ENCODE measurements around the gene CTDSPL.

DNA sequence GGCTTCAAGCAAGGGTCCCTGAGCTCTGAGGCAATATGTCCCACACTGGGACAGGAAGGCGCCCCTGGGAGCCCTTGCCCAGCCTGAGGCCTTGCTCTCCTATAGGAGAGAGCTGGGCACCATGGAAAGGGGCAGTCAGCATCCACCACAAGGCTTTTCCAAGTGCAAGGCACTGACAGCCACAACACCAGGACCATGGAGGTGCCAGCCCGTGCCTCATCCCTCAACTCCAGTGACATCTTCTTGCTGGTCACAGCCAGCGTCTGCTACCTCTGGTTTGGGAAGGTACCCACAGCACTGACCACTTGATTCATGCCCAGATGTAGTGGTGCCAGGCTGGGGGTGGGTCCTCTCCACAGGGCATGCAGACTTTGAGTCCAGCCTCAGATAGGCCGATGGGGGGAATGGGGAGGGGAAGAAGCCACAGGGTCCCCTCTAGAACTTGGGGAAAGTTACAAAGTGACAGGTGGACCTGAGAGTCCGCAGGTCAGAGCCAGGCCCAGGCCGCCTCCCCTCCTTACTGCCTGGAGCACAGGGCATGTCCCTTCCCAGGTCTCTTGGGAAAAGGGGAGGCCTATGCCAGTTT lies 140.7 kb downstream of the CTDSPL start:
- TF ChIP-seq EP300 (IDR thresholded peaks at IDR 0.05; ENCODE audit: low read depth in 2 of 2, low read length in 2 of 2) (no peak), EP300 (CRISPR knock-in tag; IDR thresholded peaks at IDR 0.05; ENCODE audit: borderline replicate concordance) (no peak), RFXAP (CRISPR knock-in tag; IDR thresholded peaks at IDR 0.05; ENCODE audit: borderline replicate concordance) (no peak), KLF15 (CRISPR knock-in tag; IDR thresholded peaks at IDR 0.05; ENCODE audit: borderline replicate concordance) (no peak), KDM4B (CRISPR knock-in tag; IDR thresholded peaks at IDR 0.05) (no peak), ZNF274 (CRISPR knock-in tag; IDR thresholded peaks at IDR 0.05) (no peak), ZC3H13 (CRISPR knock-in tag; IDR thresholded peaks at IDR 0.05) (no peak), ZNF703 (CRISPR knock-in tag; IDR thresholded peaks at IDR 0.05; ENCODE audit: borderline replicate concordance) (no peak), NFE2L1 (CRISPR knock-in tag; IDR thresholded peaks at IDR 0.05; ENCODE audit: borderline replicate concordance) (no peak), ZBTB26 (CRISPR knock-in tag; IDR thresholded peaks at IDR 0.05; ENCODE audit: borderline replicate concordance) (no peak), POLR2AphosphoS2 (IDR thresholded peaks at IDR 0.05; ENCODE audit: low read depth, low read length) (no peak), POLR2A (IDR thresholded peaks at IDR 0.05; ENCODE audit: insufficient read depth in 1 of 2, low read depth in 2 of 2, low read length in 2 of 2) (no peak)
- TF ChIP-seq, protein P1, sequence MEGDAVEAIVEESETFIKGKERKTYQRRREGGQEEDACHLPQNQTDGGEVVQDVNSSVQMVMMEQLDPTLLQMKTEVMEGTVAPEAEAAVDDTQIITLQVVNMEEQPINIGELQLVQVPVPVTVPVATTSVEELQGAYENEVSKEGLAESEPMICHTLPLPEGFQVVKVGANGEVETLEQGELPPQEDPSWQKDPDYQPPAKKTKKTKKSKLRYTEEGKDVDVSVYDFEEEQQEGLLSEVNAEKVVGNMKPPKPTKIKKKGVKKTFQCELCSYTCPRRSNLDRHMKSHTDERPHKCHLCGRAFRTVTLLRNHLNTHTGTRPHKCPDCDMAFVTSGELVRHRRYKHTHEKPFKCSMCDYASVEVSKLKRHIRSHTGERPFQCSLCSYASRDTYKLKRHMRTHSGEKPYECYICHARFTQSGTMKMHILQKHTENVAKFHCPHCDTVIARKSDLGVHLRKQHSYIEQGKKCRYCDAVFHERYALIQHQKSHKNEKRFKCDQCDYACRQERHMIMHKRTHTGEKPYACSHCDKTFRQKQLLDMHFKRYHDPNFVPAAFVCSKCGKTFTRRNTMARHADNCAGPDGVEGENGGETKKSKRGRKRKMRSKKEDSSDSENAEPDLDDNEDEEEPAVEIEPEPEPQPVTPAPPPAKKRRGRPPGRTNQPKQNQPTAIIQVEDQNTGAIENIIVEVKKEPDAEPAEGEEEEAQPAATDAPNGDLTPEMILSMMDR (CRISPR knock-in tag; IDR thresholded peaks at IDR 0.05), result no peak

All from HepG2 (cell line).